Measurements from ENCODE around the gene PAXIP1.

The PAXIP1 gene

GRCh38 chr7:154918741-154919140 lies 84.2 kb downstream of the PAXIP1 start:
- Mint-ChIP-seq H3K27ac (no peak overlapping the region), H3K4me1 (peaks cover 3% of the 10 kb centered on the region), H3K36me3 (no peaks in the 10 kb centered on the region), H3K27me3 (peaks cover 27% of the 10 kb centered on the region), H3K4me3 (no peak overlapping the region), H3K9me3 (no peaks in the 10 kb centered on the region)
- CTCF ChIA-PET, result no interaction called here
- no peak for DNase-seq

GRCh38 chr7:154918266-154918665 lies 84.7 kb downstream of the PAXIP1 start:
- peaks cover 30% of the 10 kb centered on the region for H3K27me3 Mint-ChIP-seq
- H3K4me3 Mint-ChIP-seq, result no peak overlapping the region
- H3K27ac Mint-ChIP-seq, result no peak overlapping the region
- H3K4me1 Mint-ChIP-seq, result peaks cover 4% of the 10 kb centered on the region
- no peaks in the 10 kb centered on the region for H3K36me3 Mint-ChIP-seq
- DNase-seq, result no peak
- CTCF ChIA-PET, result no interaction called here
- H3K9me3 Mint-ChIP-seq, result no peaks in the 10 kb centered on the region

GRCh38 chr7:154917808-154918160 lies 85.1 kb downstream of the PAXIP1 start:
- Mint-ChIP-seq H3K27ac (no peak overlapping the region), H3K4me1 (peaks cover 4% of the 10 kb centered on the region), H3K36me3 (no peaks in the 10 kb centered on the region), H3K9me3 (no peaks in the 10 kb centered on the region), H3K27me3 (peaks cover 30% of the 10 kb centered on the region), H3K4me3 (no peak overlapping the region)
- DNase-seq, result no peak
- CTCF ChIA-PET, result no interaction called here

- CTCF ChIA-PET, result interaction anchor here (1.1 kb wide), 1 partner anchor 427 kb away, joined by 3 read pairs; no protein-coding TSS in a partner anchor
- Mint-ChIP-seq H3K4me1 (peaks cover 4% of the 10 kb centered on the region), H3K27me3 (peaks cover 30% of the 10 kb centered on the region), H3K4me3 (no peak overlapping the region), H3K27ac (no peak overlapping the region), H3K9me3 (no peaks in the 10 kb centered on the region), H3K36me3 (no peaks in the 10 kb centered on the region)
- no peak for DNase-seq
These were observed 85.8 kb downstream of the PAXIP1 start for GRCh38 chr7:154916856-154917807.

GRCh38 chr7:154916381-154916780 lies 86.5 kb downstream of the PAXIP1 start:
- peak overlapping the region; percentile 28 for H3K27ac Mint-ChIP-seq
- no peak overlapping the region for H3K4me3 Mint-ChIP-seq
- CTCF ChIA-PET, result interaction anchor here (1.1 kb wide), 1 partner anchor 428 kb away, joined by 3 read pairs; no protein-coding TSS in a partner anchor
- peaks cover 4% of the 10 kb centered on the region for H3K4me1 Mint-ChIP-seq
- peaks cover 30% of the 10 kb centered on the region for H3K27me3 Mint-ChIP-seq
- H3K9me3 Mint-ChIP-seq, result peaks cover under 1% of the 10 kb centered on the region
- no peaks in the 10 kb centered on the region for H3K36me3 Mint-ChIP-seq
- DNase-seq, result no peak

GRCh38 chr7:154915600-154915999 lies 87.3 kb downstream of the PAXIP1 start:
- H3K27me3 Mint-ChIP-seq, result peaks cover 34% of the 10 kb centered on the region
- peaks cover 6% of the 10 kb centered on the region for H3K9me3 Mint-ChIP-seq
- CTCF ChIA-PET, result interaction anchor here (1.0 to 1.9 kb wide), 3 partner anchors 12 to 429 kb away, joined by 3 to 5 read pairs (median 3); no protein-coding TSS in a partner anchor
- H3K4me3 Mint-ChIP-seq, result no peak overlapping the region
- no peak overlapping the region for H3K27ac Mint-ChIP-seq
- DNase-seq, result no peak
- H3K4me1 Mint-ChIP-seq, result peaks cover 4% of the 10 kb centered on the region
- H3K36me3 Mint-ChIP-seq, result no peaks in the 10 kb centered on the region

- Mint-ChIP-seq H3K9me3 (peaks cover 6% of the 10 kb centered on the region), H3K4me3 (no peak overlapping the region), H3K27me3 (peaks cover 34% of the 10 kb centered on the region), H3K36me3 (no peaks in the 10 kb centered on the region), H3K4me1 (peaks cover 4% of the 10 kb centered on the region), H3K27ac (no peak overlapping the region)
- DNase-seq, result no peak
- CTCF ChIA-PET, result interaction anchor here (0.7 to 4.2 kb wide), 8 partner anchors 9 to 443 kb away, joined by 3 to 16 read pairs (median 4); no protein-coding TSS in a partner anchor
These were observed 87.9 kb downstream of the PAXIP1 start for GRCh38 chr7:154914996-154915380.

GRCh38 chr7:154914308-154914995 lies 88.5 kb downstream of the PAXIP1 start:
- no peak for DNase-seq
- H3K4me3 Mint-ChIP-seq, result no peak overlapping the region
- CTCF ChIA-PET, result interaction anchor here (0.7 to 4.2 kb wide), 14 partner anchors 9 to 466 kb away, joined by 3 to 16 read pairs (median 4); no protein-coding TSS in a partner anchor
- peaks cover 4% of the 10 kb centered on the region for H3K4me1 Mint-ChIP-seq
- peaks cover 34% of the 10 kb centered on the region for H3K27me3 Mint-ChIP-seq
- H3K36me3 Mint-ChIP-seq, result no peaks in the 10 kb centered on the region
- peaks cover 6% of the 10 kb centered on the region for H3K9me3 Mint-ChIP-seq
- H3K27ac Mint-ChIP-seq, result no peak overlapping the region

GRCh38 chr7:154913638-154914307 lies 89.2 kb downstream of the PAXIP1 start:
- peak; percentile 91 for DNase-seq
- CTCF ChIA-PET, result interaction anchor here (0.8 to 4.2 kb wide), 14 partner anchors 9 to 467 kb away, joined by 3 to 16 read pairs (median 4); no protein-coding TSS in a partner anchor
- peak overlapping the region; percentile 57 for H3K4me3 Mint-ChIP-seq
- H3K36me3 Mint-ChIP-seq, result no peaks in the 10 kb centered on the region
- H3K27ac Mint-ChIP-seq, result no peak overlapping the region
- H3K4me1 Mint-ChIP-seq, result peaks cover 4% of the 10 kb centered on the region
- peaks cover 6% of the 10 kb centered on the region for H3K9me3 Mint-ChIP-seq
- peaks cover 34% of the 10 kb centered on the region for H3K27me3 Mint-ChIP-seq

- H3K4me1 Mint-ChIP-seq, result peaks cover 7% of the 10 kb centered on the region
- CTCF ChIA-PET, result interaction anchor here (0.8 to 4.2 kb wide), 7 partner anchors 11 to 96 kb away, joined by 3 to 16 read pairs (median 4); no protein-coding TSS in a partner anchor
- no peak overlapping the region for H3K27ac Mint-ChIP-seq
- H3K36me3 Mint-ChIP-seq, result no peaks in the 10 kb centered on the region
- H3K4me3 Mint-ChIP-seq, result no peak overlapping the region
- peaks cover 6% of the 10 kb centered on the region for H3K9me3 Mint-ChIP-seq
- no peak for DNase-seq
- H3K27me3 Mint-ChIP-seq, result peaks cover 34% of the 10 kb centered on the region
These were observed 89.9 kb downstream of the PAXIP1 start for GRCh38 chr7:154912871-154913637.

- Mint-ChIP-seq H3K4me1 (peaks cover 11% of the 10 kb centered on the region), H3K27me3 (peaks cover 34% of the 10 kb centered on the region), H3K4me3 (no peak overlapping the region), H3K36me3 (no peaks in the 10 kb centered on the region), H3K27ac (no peak overlapping the region), H3K9me3 (peaks cover 6% of the 10 kb centered on the region)
- DNase-seq, result no peak
- CTCF ChIA-PET, result interaction anchor here (0.8 to 4.2 kb wide), 6 partner anchors 12 to 622 kb away, joined by 3 to 16 read pairs (median 4); no protein-coding TSS in a partner anchor
These were observed 91.0 kb downstream of the PAXIP1 start for GRCh38 chr7:154911862-154912455.

GRCh38 chr7:154911411-154911810 lies 91.5 kb downstream of the PAXIP1 start:
- peaks cover 11% of the 10 kb centered on the region for H3K4me1 Mint-ChIP-seq
- H3K27ac Mint-ChIP-seq, result no peak overlapping the region
- no peak overlapping the region for H3K4me3 Mint-ChIP-seq
- peaks cover 34% of the 10 kb centered on the region for H3K27me3 Mint-ChIP-seq
- CTCF ChIA-PET, result interaction anchor here (0.8 to 4.2 kb wide), 6 partner anchors 12 to 622 kb away, joined by 3 to 16 read pairs (median 4); no protein-coding TSS in a partner anchor
- no peaks in the 10 kb centered on the region for H3K36me3 Mint-ChIP-seq
- no peak for DNase-seq
- H3K9me3 Mint-ChIP-seq, result peaks cover 6% of the 10 kb centered on the region

- H3K4me3 Mint-ChIP-seq, result no peak overlapping the region
- DNase-seq, result no peak
- H3K9me3 Mint-ChIP-seq, result peaks cover 6% of the 10 kb centered on the region
- peaks cover 30% of the 10 kb centered on the region for H3K27me3 Mint-ChIP-seq
- no peaks in the 10 kb centered on the region for H3K36me3 Mint-ChIP-seq
- peaks cover 11% of the 10 kb centered on the region for H3K4me1 Mint-ChIP-seq
- no peak overlapping the region for H3K27ac Mint-ChIP-seq
- CTCF ChIA-PET, result interaction anchor here (0.8 to 4.2 kb wide), 5 partner anchors 13 to 623 kb away, joined by 3 to 16 read pairs (median 4); no protein-coding TSS in a partner anchor
These were observed 91.9 kb downstream of the PAXIP1 start for GRCh38 chr7:154910977-154911376.
